Activated CD4-positive, CD25-positive, alpha-beta regulatory T cell treated with anti-CD3 and anti-CD28 coated beads, Interleukin-2, amount 50 U/mL, for 16 hours (primary cell): Measurements from ENCODE around the gene DDX24.
A peak's percentile ranks its signal among the peaks of the same experiment; 100 is the strongest.

ENCODE experiments used
- DNase-seq: peaks from one replicate; pipeline ENCODE4 v3.0.0-alpha.2; 2020; ENCODE audit warnings: low read depth, low spot score

DDX24 gene

GRCh38 chr14:94031161-94031882 lies 49.7 kb downstream of the DDX24 start:
- no peak for DNase-seq

- DNase-seq: no peak
These were observed 50.4 kb downstream of the DDX24 start for GRCh38 chr14:94030571-94030970.

- DNase-seq: no peak
These were observed 51.3 kb downstream of the DDX24 start for GRCh38 chr14:94029671-94030203.

GRCh38 chr14:94029265-94029664 lies 51.7 kb downstream of the DDX24 start:
- DNase-seq: no peak

- DNase-seq: no peak
These were observed 52.6 kb downstream of the DDX24 start for GRCh38 chr14:94028450-94028826.

GRCh38 chr14:94027566-94028449 lies 53.2 kb downstream of the DDX24 start:
- no peak for DNase-seq

- no peak for DNase-seq
These were observed 54.0 kb downstream of the DDX24 start for GRCh38 chr14:94026889-94027469.

- peak; percentile 87 for DNase-seq
These were observed 54.7 kb downstream of the DDX24 start, which contains the start of gene OTUB2 for GRCh38 chr14:94026173-94026888. OTUB2 (plus strand) TSS chr14:94026340; CDS start chr14:94026538, 198 bp downstream.

- no peak for DNase-seq
These were observed 55.3 kb downstream of the DDX24 start for GRCh38 chr14:94025720-94026119.

GRCh38 chr14:94024549-94024948 lies 56.5 kb downstream of the DDX24 start:
- no peak for DNase-seq

GRCh38 chr14:94022532-94023411 lies 58.2 kb downstream of the DDX24 start:
- no peak for DNase-seq

- no peak for DNase-seq
These were observed 59.4 kb downstream of the DDX24 start for GRCh38 chr14:94021416-94022157.

GRCh38 chr14:94021001-94021400 lies 60.0 kb downstream of the DDX24 start:
- DNase-seq: no peak

GRCh38 chr14:94020267-94020666 lies 60.7 kb downstream of the DDX24 start:
- no peak for DNase-seq

- DNase-seq: no peak
These were observed 61.7 kb downstream of the DDX24 start for GRCh38 chr14:94019329-94019728.

- DNase-seq: no peak
These were observed 62.7 kb downstream of the DDX24 start for GRCh38 chr14:94018308-94018707.

GRCh38 chr14:94016446-94016976 lies 64.5 kb downstream of the DDX24 start:
- no peak for DNase-seq

GRCh38 chr14:94015223-94015622 lies 65.8 kb downstream of the DDX24 start:
- DNase-seq: no peak

- DNase-seq: no peak
These were observed 66.6 kb downstream of the DDX24 start for GRCh38 chr14:94014382-94014781.

- DNase-seq: no peak
These were observed 69.2 kb downstream of the DDX24 start for GRCh38 chr14:94011795-94012194.
